ENCODE data around the gene CPNE9. TPM values are rescaled to one million over a fixed set of nuclear protein-coding genes. Genes with fewer than 3 reads are reported as not detected.

CPNE9 gene
- total RNA-seq, 4 donors from 2014 or later: not detected

DNA sequence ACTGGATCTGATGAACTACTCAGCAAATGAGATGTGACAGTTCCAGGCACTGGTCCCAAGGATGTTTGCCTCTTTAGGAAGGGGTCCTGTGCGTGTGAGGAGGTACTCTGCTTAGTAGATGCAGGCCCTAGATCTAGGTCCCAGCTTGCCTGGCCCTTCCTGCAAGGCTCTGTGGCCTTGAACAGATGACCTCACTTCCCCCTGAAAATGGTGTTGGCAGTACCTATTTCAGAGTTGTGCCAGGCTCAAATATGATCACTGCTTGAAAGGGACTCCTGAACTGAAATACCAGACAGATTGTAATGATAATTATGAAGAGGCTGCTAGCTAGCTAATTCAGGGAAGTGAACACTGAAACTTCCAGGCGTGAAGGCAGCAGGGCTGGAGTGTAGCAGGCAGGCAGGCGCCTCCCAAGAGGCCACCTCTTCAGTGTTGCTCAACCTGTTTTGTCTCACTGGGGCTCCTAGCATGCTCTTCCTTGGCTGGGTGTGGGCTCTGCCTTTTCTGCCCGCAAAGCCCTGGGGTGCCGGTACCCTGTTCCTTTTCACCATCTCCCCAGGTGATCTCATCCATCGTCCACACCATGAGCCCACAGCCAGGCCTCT, 24.1 kb upstream of the CPNE9 start:
- H3K9me3 ChIP-seq: no peaks in the 10 kb centered on the region
- no peak overlapping the region for H3K27ac ChIP-seq
- ATAC-seq: no peak
- in situ Hi-C loops (cut with MboI; ENCODE audit: low sequenced_read_pairs in 4 of 4): no loop called here
- H3K27me3 ChIP-seq: no peaks in the 10 kb centered on the region
- no peak for TF ChIP-seq POLR2A (IDR thresholded peaks at IDR 0.05)
- TF ChIP-seq, protein P1, sequence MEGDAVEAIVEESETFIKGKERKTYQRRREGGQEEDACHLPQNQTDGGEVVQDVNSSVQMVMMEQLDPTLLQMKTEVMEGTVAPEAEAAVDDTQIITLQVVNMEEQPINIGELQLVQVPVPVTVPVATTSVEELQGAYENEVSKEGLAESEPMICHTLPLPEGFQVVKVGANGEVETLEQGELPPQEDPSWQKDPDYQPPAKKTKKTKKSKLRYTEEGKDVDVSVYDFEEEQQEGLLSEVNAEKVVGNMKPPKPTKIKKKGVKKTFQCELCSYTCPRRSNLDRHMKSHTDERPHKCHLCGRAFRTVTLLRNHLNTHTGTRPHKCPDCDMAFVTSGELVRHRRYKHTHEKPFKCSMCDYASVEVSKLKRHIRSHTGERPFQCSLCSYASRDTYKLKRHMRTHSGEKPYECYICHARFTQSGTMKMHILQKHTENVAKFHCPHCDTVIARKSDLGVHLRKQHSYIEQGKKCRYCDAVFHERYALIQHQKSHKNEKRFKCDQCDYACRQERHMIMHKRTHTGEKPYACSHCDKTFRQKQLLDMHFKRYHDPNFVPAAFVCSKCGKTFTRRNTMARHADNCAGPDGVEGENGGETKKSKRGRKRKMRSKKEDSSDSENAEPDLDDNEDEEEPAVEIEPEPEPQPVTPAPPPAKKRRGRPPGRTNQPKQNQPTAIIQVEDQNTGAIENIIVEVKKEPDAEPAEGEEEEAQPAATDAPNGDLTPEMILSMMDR (IDR thresholded peaks at IDR 0.05 in 4 of 5, conservative IDR thresholded peaks at IDR 0.05 in 1 of 5): no peak
- DNase-seq: no peak
- intact Hi-C loops (cut with DNase I; ENCODE audit: low total_unique reads): no loop called here
- no peak overlapping the region for H3K4me3 ChIP-seq
- H3K4me1 ChIP-seq: no peaks in the 10 kb centered on the region
- H3K36me3 ChIP-seq: peaks cover 7 to 88% of the 10 kb centered on the region in 2 donors

DNA sequence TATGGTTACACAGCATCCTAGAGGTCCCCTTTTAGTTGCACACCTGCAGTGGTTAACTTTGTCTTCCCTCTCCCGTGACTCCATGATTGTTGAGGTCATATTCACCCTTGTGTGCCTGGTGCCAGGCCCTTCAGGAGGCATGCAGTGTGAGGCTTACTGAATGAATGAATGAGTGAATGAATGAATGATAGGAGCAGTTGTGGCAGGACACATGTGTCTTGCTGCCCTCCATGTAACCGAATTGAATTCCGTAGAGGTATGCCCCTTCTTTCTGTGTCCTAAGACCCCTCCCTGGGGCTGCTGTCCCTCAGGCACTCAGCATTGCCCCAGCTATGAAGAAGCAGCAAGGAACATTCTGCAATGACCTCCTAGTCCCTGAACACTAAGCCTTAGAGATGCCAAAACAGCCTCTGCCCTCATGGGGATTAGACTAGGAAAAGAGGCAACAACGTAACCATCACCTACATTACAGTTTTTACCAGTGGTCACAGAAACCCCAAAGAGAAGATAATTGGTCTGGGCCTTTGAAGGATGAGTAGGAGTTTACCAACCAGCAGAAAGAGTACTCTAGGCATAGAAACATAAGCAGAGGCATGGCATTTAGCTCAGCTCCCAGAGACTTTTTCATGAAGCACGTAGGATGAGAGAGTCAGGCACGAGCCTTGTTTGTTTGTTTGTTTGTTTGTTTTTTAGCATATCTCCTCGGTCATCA, 22.5 kb upstream of the CPNE9 start:
- no peak overlapping the region for H3K4me3 ChIP-seq
- DNase-seq (no peak), ATAC-seq (no peak)
- H3K36me3 ChIP-seq: peaks cover 10 to 96% of the 10 kb centered on the region in 2 donors
- H3K27ac ChIP-seq: no peak overlapping the region
- intact Hi-C loops (cut with DNase I; ENCODE audit: low total_unique reads) (no loop called here), in situ Hi-C loops (cut with MboI; ENCODE audit: low sequenced_read_pairs in 4 of 4) (no loop called here)
- no peaks in the 10 kb centered on the region for H3K9me3 ChIP-seq
- no peaks in the 10 kb centered on the region for H3K4me1 ChIP-seq
- H3K27me3 ChIP-seq: no peaks in the 10 kb centered on the region
- TF ChIP-seq, protein P1 (IDR thresholded peaks at IDR 0.05 in 4 of 5, conservative IDR thresholded peaks at IDR 0.05 in 1 of 5): no peak
- no peak for TF ChIP-seq POLR2A (IDR thresholded peaks at IDR 0.05)

DNA sequence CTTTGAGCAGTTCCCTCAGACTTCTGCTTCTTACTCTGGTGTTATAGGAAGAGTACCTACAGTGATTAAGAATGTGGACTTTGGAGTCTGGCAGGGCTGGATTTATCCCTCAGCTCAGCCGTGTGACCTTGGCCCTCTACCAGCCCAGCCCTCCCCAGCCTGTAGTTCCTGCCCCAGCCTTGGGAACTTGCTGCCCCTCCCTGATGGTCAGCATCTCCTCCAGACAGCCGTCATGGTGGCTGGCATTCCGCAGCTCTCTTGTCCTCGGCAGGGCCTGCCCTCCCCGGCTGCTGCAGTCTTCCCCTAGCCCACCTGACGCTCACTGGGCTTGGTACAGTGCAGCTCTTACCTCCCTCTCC, 21.9 kb upstream of the CPNE9 start:
- H3K36me3 ChIP-seq: peaks cover 10 to 98% of the 10 kb centered on the region in 2 donors
- ATAC-seq: no peak
- no peak for DNase-seq
- no peaks in the 10 kb centered on the region for H3K9me3 ChIP-seq
- intact Hi-C loops (cut with DNase I; ENCODE audit: low total_unique reads) (no loop called here), in situ Hi-C loops (cut with MboI; ENCODE audit: low sequenced_read_pairs in 4 of 4) (no loop called here)
- H3K27me3 ChIP-seq: no peaks in the 10 kb centered on the region
- H3K4me3 ChIP-seq: no peak overlapping the region
- H3K4me1 ChIP-seq: no peaks in the 10 kb centered on the region
- H3K27ac ChIP-seq: no peak overlapping the region
- TF ChIP-seq, protein P1 (IDR thresholded peaks at IDR 0.05 in 4 of 5, conservative IDR thresholded peaks at IDR 0.05 in 1 of 5): no peak
- no peak for TF ChIP-seq POLR2A (IDR thresholded peaks at IDR 0.05)

DNA sequence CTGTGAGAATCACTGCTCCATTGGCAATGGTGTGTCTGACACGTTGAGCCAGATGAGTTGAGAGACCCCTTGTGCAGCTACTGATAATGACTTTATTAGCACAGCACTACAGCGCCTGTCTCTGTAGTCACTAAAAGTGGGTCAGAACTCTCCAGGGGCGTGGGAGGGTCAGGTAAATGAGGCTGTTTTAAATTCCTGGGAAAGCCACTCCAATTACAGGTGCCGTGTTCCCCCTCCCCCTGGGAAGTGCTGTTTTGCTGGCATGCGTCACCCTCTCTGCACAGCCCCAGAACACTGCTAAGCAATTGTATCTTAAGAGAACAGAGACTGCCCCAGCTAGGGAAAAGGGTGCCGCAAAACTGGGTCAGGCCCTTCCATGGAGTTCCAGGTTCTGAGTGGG, 21.5 kb upstream of the CPNE9 start:
- Histone ChIP-seq H3K27ac (no peak overlapping the region), H3K36me3 (peaks cover 10 to 98% of the 10 kb centered on the region in 2 donors), H3K4me1 (no peaks in the 10 kb centered on the region), H3K9me3 (no peaks in the 10 kb centered on the region), H3K4me3 (no peak overlapping the region), H3K27me3 (no peaks in the 10 kb centered on the region)
- intact Hi-C loops (cut with DNase I; ENCODE audit: low total_unique reads): no loop called here
- no peak for ATAC-seq
- DNase-seq: no peak
- TF ChIP-seq POLR2A (IDR thresholded peaks at IDR 0.05): no peak
- in situ Hi-C loops (cut with MboI; ENCODE audit: low sequenced_read_pairs in 4 of 4): no loop called here

DNA sequence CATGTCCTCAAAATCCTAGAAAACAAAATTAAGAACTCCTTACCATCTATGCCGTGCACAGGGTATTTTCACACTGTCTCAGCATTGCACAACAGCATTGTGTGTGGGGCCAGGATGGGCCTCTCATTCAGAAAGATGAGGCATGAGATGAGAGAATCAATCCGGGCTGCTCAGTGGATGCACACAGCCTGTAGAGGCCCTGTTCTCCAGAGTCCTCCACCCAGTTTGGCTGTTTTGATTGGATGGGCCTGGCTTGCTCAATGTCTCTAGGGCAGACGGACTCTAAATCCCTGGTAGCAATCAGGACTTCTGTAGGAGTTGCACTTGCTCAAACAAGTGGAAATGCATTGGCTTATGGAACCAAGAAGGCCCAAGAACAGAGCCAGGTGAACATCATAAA, 20.2 kb upstream of the CPNE9 start:
- Histone ChIP-seq H3K4me1 (no peaks in the 10 kb centered on the region), H3K27ac (no peak overlapping the region), H3K4me3 (no peak overlapping the region), H3K27me3 (no peaks in the 10 kb centered on the region), H3K9me3 (no peaks in the 10 kb centered on the region), H3K36me3 (peaks cover 10 to 98% of the 10 kb centered on the region in 2 donors)
- TF ChIP-seq, protein P1 (IDR thresholded peaks at IDR 0.05 in 4 of 5, conservative IDR thresholded peaks at IDR 0.05 in 1 of 5): no peak
- TF ChIP-seq POLR2A (IDR thresholded peaks at IDR 0.05): no peak
- no peak for ATAC-seq
- no peak for DNase-seq
- in situ Hi-C loops (cut with MboI; ENCODE audit: low sequenced_read_pairs in 4 of 4) (no loop called here), intact Hi-C loops (cut with DNase I; ENCODE audit: low total_unique reads) (no loop called here)
